K562 (cell line): Measurements from ENCODE around the gene PRKD1. TPM values are rescaled to one million over a fixed set of nuclear protein-coding genes. Genes with fewer than 3 reads are reported as not detected.

Experiments used
- ATAC-seq: fragments of 200-7000 bp; cut with Tn5 transposase; 3 replicates; pipeline ENCODE4 v1.9.1; 2020; ENCODE audit warnings: moderate library complexity
- BruUV-seq: library from RNA; stranded (reverse); fragments of 400-500 nt; replicated peaks from 2 replicates; lab custom pipeline; 2021; lab: Mats Ljungman, UMichigan
- CTCF ChIA-PET: fragments of 300-600 bp; formaldehyde crosslinking; extraction: SDS; loops from one replicate; lab custom pipeline; 2021; ENCODE audit warnings: low intra/inter-chr PET ratio; lab: Yijun Ruan, JAX
- POLR2A ChIA-PET: fragments of 300-600, 350-650 bp; sonication (Branson Sonifier 250); formaldehyde crosslinking; extraction: SDS; loops from one replicate; lab custom pipeline; 2021; ENCODE audit warnings: antibody characterized with exemption, inconsistent platforms; lab: Yijun Ruan, JAX
- DNase-seq, 4 experiments: peaks; one replicate each; pipeline versions ENCODE4 v3.0.0 to v3.0.0-alpha.2; 2011 to 2018; ENCODE audit warnings: low spot score in 3 of 4, mixed read lengths in 3 of 4; ENCODE audit errors: extremely low read depth in 1 of 4
- FAIRE-seq: peaks from 2 replicates; lab custom pipeline; 2011; peaks lifted over from hg19 to GRCh38; lab: Jason Lieb, UNC
- H2AFZ ChIP-seq: 2 replicates; pipeline ENCODE4 v1.6.0; 2011; ENCODE audit warnings: low read depth, low read length, control low read depth, inconsistent platforms
- H3K27ac ChIP-seq: fragments of 200-600 bp; 3 replicates; pipeline ENCODE4 v1.8.0; 2011; ENCODE audit warnings: low read depth, mild to moderate bottlenecking, control low read depth, inconsistent platforms, low read length, moderate library complexity, mixed read lengths; ENCODE audit errors: extremely low read depth
- H3K27me3 ChIP-seq, 2 experiments: fragments of 300-600 bp in 1 of 2; 2 replicates in 1 of 2; 3 replicates in 1 of 2; pipeline versions ENCODE4 v1.6.0 to v1.8.0; 2011; ENCODE audit warnings: inconsistent platforms in 2 of 2, low read length in 2 of 2, mild to moderate bottlenecking in 1 of 2, mixed read lengths in 1 of 2, moderate library complexity in 1 of 2; ENCODE audit not compliant: control insufficient read depth in 2 of 2, insufficient read depth in 2 of 2
- H3K36me3 ChIP-seq: fragments of 300-600 bp; 3 replicates; pipeline ENCODE4 v1.8.0; 2011; ENCODE audit warnings: mild to moderate bottlenecking, low read length, inconsistent platforms; ENCODE audit not compliant: control insufficient read depth, insufficient read depth
- H3K4me1 ChIP-seq, 2 experiments: fragments of 200-600 bp in 1 of 2; replicated peaks in 1 of 2; 2 replicates in 1 of 2; 3 replicates in 1 of 2; pipeline versions ENCODE4 v1.5.1 to v1.8.0; 2011; ENCODE audit warnings: inconsistent platforms in 2 of 2, low read length in 2 of 2, mild to moderate bottlenecking in 1 of 2, mixed read lengths in 1 of 2, moderate library complexity in 1 of 2; ENCODE audit not compliant: control insufficient read depth in 2 of 2, insufficient read depth in 2 of 2
- H3K4me2 ChIP-seq: 2 replicates; pipeline ENCODE4 v1.6.1; 2011; ENCODE audit warnings: low read length, control low read depth, inconsistent platforms, mixed read lengths; ENCODE audit not compliant: insufficient read depth
- H3K4me3 ChIP-seq: fragments of 200-600 bp; sonication (generic), shearing (Covaris generic); 2 replicates; pipeline ENCODE4 v1.5.1; 2016; ENCODE audit warnings: control low read depth, inconsistent platforms
- H3K79me2 ChIP-seq: fragments of 200-600 bp; 3 replicates; pipeline ENCODE4 v1.8.0; 2011; ENCODE audit warnings: low read length, inconsistent platforms; ENCODE audit not compliant: control insufficient read depth, insufficient read depth
- H3K9ac ChIP-seq, 2 experiments: 2 replicates each; pipeline versions ENCODE4 v1.6.0 to v1.6.1; 2011; ENCODE audit warnings: low read depth in 2 of 2, low read length in 2 of 2, control low read depth in 1 of 2, inconsistent platforms in 1 of 2, mild to moderate bottlenecking in 1 of 2, mixed read lengths in 1 of 2; ENCODE audit not compliant: insufficient read depth in 1 of 2
- H3K9me1 ChIP-seq: one replicate; pipeline ENCODE4 v1.6.0; 2011; ENCODE audit warnings: inconsistent platforms, mild to moderate bottlenecking, low read length, moderate library complexity; ENCODE audit not compliant: control insufficient read depth, insufficient read depth
- H3K9me3 ChIP-seq: replicated peaks from 2 replicates; pipeline ENCODE4 v1.5.1; 2011; ENCODE audit warnings: low read depth, low read length, inconsistent platforms; ENCODE audit not compliant: control insufficient read depth, insufficient read depth
- H4K20me1 ChIP-seq: replicated peaks from 2 replicates; pipeline ENCODE4 v1.6.1; 2011; ENCODE audit warnings: low read length, inconsistent platforms, mixed read lengths; ENCODE audit not compliant: control insufficient read depth, insufficient read depth
- HOMEZ ChIP-seq: fragments of 250-450 bp; sonication (Bioruptor Pico); IDR thresholded peaks from 2 replicates; pipeline ENCODE4 v1.4.0; 2020; ENCODE audit warnings: mild to moderate bottlenecking, moderate library complexity
- ILK ChIP-seq: fragments of 450-650 bp; IDR thresholded peaks from 2 replicates; pipeline ENCODE4 v1.6.1; 2016; ENCODE audit warnings: missing genetic modification characterization, low read depth, mild to moderate bottlenecking, missing compliant biosample characterization, moderate library complexity, borderline replicate concordance
- MNT ChIP-seq, 2 experiments: fragments of 450-650 bp; conservative IDR thresholded peaks; 2 replicates each; pipeline ENCODE4 v1.6.1; 2017; ENCODE audit warnings: mild to moderate bottlenecking in 2 of 2, moderate library complexity in 2 of 2
- RFX1 ChIP-seq: fragments of 450-650 bp; IDR thresholded peaks from 2 replicates; pipeline ENCODE4 v1.6.1; 2016; ENCODE audit warnings: mild to moderate bottlenecking, moderate library complexity
- ZKSCAN8 ChIP-seq: fragments of 200-800 bp; sonication (Bioruptor generic); IDR thresholded peaks from 2 replicates; pipeline ENCODE4 v1.6.1; 2016; ENCODE audit warnings: missing genetic modification characterization, missing compliant biosample characterization
- WGBS: fragments of 100-300 bp; shearing (Covaris generic); methylation state at CpG from one replicate; pipeline ENCODE4 v1.1.6; 2016; ENCODE audit warnings: low coverage, mixed read lengths; ENCODE audit not compliant: insufficient coverage; ENCODE audit errors: missing lambda C conversion rate; 5-methylcytosine and 5-hydroxymethylcytosine counted together
- in situ Hi-C: fragments of 300-500 bp; cut with MboI; formaldehyde crosslinking; loops from 4 replicates; pipeline ENCODE4 v1.15.0; 2018; ENCODE audit warnings: inconsistent platforms, mixed read lengths
- intact Hi-C: fragments of 100-400 bp; cut with micrococcal nuclease; formaldehyde crosslinking; loops from 2 replicates; pipeline ENCODE4 v1.14.2; 2022
- polyA plus RNA-seq, 8 experiments: library from polyadenylated mRNA; depleted of rRNA in 4 of 8; stranded (reverse) in 5 of 8; unstranded in 3 of 8; fragments of >200 nt; fragmentation: Nextera tagmentation in 2 of 8; fragmentation: Illumina TruSeq in 1 of 8; extraction: Ambion mirVana in 2 of 8; extraction: Trizol in 1 of 8; gene quantifications; 2 replicates each; pipeline versions ENCODE4 v1.2.1 to v1.2.3, GENCODE V29; 2011 to 2014; ENCODE audit warnings: inconsistent platforms in 1 of 8, missing spikeins in 1 of 8
- total RNA-seq, 7 experiments: library from RNA; depleted of rRNA in 6 of 7; stranded (reverse); fragments of >200 nt in 6 of 7; fragmentation: Illumina TruSeq in 2 of 7; extraction: Trizol in 2 of 7; gene quantifications; 2 replicates each; pipeline versions ENCODE4 v1.2.1 to v1.2.3, GENCODE V29; 2011 to 2021; ENCODE audit warnings: low replicate concordance in 1 of 7
- TF ChIP-seq, protein P1 (sequence below): fragments of 450-650 bp; IDR thresholded peaks from 2 replicates; pipeline ENCODE4 v1.6.1; 2016; ENCODE audit warnings: mild to moderate bottlenecking, moderate library complexity

Gene PRKD1
- total and polyA plus RNA-seq, 9 of the 15 experiments (the other 6 are each of a cell fraction or from before 2014, with no cell fraction given) = 0.04 to 0.25 (median 0.13) TPM; not detected in 1

GRCh38 chr14:29738950-29739349, 188.7 kb downstream of the PRKD1 start:
- Histone ChIP-seq H2AFZ (no peak overlapping the region), H3K4me2 (no peak overlapping the region), H3K27me3 (no peaks in the 10 kb centered on the region), H3K36me3 (no peaks in the 10 kb centered on the region), H4K20me1 (no peaks in the 10 kb centered on the region), H3K4me3 (no peak overlapping the region), H3K4me1 (no peaks in the 10 kb centered on the region), H3K9me1 (no peaks in the 10 kb centered on the region), H3K79me2 (no peaks in the 10 kb centered on the region), H3K9me3 (no peaks in the 10 kb centered on the region), H3K9ac (no peak overlapping the region), H3K27ac (no peak overlapping the region)
- intact Hi-C loops = no loop called here
- WGBS = 13% methylated on average over 1 of the region's 1 CpG
- in situ Hi-C loops = no loop called here
- no TSS peak for BruUV-seq
- ATAC-seq (no peak), FAIRE-seq (no peak), DNase-seq (no peak)
- CTCF ChIA-PET = no interaction called here
- POLR2A ChIA-PET = no interaction called here
- TF ChIP-seq ILK (tag) (no peak), MNT (conservative IDR thresholded peaks at IDR 0.05) (no peak), RFX1 (no peak), HOMEZ (CRISPR knock-in tag) (no peak), ZKSCAN8 (CRISPR knock-in tag) (no peak)
- TF ChIP-seq, protein P1, sequence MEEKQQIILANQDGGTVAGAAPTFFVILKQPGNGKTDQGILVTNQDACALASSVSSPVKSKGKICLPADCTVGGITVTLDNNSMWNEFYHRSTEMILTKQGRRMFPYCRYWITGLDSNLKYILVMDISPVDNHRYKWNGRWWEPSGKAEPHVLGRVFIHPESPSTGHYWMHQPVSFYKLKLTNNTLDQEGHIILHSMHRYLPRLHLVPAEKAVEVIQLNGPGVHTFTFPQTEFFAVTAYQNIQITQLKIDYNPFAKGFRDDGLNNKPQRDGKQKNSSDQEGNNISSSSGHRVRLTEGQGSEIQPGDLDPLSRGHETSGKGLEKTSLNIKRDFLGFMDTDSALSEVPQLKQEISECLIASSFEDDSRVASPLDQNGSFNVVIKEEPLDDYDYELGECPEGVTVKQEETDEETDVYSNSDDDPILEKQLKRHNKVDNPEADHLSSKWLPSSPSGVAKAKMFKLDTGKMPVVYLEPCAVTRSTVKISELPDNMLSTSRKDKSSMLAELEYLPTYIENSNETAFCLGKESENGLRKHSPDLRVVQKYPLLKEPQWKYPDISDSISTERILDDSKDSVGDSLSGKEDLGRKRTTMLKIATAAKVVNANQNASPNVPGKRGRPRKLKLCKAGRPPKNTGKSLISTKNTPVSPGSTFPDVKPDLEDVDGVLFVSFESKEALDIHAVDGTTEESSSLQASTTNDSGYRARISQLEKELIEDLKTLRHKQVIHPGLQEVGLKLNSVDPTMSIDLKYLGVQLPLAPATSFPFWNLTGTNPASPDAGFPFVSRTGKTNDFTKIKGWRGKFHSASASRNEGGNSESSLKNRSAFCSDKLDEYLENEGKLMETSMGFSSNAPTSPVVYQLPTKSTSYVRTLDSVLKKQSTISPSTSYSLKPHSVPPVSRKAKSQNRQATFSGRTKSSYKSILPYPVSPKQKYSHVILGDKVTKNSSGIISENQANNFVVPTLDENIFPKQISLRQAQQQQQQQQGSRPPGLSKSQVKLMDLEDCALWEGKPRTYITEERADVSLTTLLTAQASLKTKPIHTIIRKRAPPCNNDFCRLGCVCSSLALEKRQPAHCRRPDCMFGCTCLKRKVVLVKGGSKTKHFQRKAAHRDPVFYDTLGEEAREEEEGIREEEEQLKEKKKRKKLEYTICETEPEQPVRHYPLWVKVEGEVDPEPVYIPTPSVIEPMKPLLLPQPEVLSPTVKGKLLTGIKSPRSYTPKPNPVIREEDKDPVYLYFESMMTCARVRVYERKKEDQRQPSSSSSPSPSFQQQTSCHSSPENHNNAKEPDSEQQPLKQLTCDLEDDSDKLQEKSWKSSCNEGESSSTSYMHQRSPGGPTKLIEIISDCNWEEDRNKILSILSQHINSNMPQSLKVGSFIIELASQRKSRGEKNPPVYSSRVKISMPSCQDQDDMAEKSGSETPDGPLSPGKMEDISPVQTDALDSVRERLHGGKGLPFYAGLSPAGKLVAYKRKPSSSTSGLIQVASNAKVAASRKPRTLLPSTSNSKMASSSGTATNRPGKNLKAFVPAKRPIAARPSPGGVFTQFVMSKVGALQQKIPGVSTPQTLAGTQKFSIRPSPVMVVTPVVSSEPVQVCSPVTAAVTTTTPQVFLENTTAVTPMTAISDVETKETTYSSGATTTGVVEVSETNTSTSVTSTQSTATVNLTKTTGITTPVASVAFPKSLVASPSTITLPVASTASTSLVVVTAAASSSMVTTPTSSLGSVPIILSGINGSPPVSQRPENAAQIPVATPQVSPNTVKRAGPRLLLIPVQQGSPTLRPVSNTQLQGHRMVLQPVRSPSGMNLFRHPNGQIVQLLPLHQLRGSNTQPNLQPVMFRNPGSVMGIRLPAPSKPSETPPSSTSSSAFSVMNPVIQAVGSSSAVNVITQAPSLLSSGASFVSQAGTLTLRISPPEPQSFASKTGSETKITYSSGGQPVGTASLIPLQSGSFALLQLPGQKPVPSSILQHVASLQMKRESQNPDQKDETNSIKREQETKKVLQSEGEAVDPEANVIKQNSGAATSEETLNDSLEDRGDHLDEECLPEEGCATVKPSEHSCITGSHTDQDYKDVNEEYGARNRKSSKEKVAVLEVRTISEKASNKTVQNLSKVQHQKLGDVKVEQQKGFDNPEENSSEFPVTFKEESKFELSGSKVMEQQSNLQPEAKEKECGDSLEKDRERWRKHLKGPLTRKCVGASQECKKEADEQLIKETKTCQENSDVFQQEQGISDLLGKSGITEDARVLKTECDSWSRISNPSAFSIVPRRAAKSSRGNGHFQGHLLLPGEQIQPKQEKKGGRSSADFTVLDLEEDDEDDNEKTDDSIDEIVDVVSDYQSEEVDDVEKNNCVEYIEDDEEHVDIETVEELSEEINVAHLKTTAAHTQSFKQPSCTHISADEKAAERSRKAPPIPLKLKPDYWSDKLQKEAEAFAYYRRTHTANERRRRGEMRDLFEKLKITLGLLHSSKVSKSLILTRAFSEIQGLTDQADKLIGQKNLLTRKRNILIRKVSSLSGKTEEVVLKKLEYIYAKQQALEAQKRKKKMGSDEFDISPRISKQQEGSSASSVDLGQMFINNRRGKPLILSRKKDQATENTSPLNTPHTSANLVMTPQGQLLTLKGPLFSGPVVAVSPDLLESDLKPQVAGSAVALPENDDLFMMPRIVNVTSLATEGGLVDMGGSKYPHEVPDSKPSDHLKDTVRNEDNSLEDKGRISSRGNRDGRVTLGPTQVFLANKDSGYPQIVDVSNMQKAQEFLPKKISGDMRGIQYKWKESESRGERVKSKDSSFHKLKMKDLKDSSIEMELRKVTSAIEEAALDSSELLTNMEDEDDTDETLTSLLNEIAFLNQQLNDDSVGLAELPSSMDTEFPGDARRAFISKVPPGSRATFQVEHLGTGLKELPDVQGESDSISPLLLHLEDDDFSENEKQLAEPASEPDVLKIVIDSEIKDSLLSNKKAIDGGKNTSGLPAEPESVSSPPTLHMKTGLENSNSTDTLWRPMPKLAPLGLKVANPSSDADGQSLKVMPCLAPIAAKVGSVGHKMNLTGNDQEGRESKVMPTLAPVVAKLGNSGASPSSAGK = no peak
